GM10248 (cell line): ENCODE measurements around the gene CASQ2.

Experiments
- CTCF ChIA-PET: fragments of 300-600 bp; sonication (Branson Sonifier 250); formaldehyde crosslinking; extraction: SDS; loops from one replicate; lab custom pipeline; 2021; ENCODE audit warnings: antibody characterized with exemption; lab: Yijun Ruan, JAX
- POLR2A ChIA-PET: fragments of 350-650 bp; sonication (Branson Sonifier 250); formaldehyde crosslinking; extraction: SDS; loops from one replicate; lab custom pipeline; 2020; ENCODE audit warnings: antibody characterized with exemption; lab: Yijun Ruan, JAX
- DNase-seq: peaks from one replicate; pipeline ENCODE4 v3.0.0; 2012; ENCODE audit errors: extremely low spot score
- TF ChIP-seq, protein P1 (sequence below): IDR thresholded peaks from 2 replicates; pipeline ENCODE4 v1.5.1; 2012; ENCODE audit warnings: mild to moderate bottlenecking, low read depth; ENCODE audit errors: extremely low read depth, missing control alignments, control extremely low read depth

CASQ2 gene

DNA sequence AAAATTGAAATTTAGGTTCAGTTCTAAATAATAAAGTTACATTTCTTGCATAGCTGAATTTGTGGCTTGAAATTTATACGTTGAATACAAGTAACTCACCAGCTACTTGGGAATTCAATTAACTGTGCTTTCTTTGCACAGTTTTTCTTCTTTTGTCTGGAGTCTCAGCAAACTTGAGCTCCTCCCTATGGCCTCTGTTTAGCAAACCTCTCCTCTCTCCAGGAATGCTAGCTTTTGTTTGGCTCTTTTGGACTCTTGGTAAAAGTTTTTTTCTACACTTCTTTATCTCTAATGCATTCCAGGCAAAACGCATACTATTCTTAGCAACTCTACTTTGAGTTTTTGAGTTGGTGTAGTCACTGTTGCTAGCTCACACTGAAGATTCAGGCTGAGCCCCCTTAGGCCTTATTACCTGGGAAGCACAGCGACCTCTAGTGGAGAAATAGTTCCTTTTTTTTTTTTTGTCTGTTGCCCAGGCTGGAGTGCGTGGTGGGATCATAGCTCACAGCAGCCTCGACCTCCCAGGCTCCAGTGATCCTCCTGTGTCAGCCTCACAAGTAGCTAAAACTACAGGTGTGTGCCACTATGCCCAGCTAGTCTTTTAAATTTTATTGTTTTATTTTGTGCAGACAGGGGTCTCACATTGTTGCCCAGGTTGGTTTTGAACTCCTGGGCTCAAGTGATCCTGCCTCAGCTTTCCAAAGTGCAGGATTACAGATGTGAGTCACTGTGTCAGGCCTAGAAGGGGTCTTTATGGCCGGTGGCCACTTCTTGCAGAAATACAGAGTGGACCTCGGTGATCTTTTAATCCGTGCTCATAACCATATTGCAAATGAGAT lies 61.7 kb downstream of the CASQ2 start:
- ChIA-PET POLR2A (no interaction called here), CTCF (interaction anchor here (0.6 to 4.1 kb wide), 50 partner anchors 10 to 635 kb away, joined by 3 to 95 read pairs (median 6); no protein-coding TSS in a partner anchor)
- TF ChIP-seq, protein P1, sequence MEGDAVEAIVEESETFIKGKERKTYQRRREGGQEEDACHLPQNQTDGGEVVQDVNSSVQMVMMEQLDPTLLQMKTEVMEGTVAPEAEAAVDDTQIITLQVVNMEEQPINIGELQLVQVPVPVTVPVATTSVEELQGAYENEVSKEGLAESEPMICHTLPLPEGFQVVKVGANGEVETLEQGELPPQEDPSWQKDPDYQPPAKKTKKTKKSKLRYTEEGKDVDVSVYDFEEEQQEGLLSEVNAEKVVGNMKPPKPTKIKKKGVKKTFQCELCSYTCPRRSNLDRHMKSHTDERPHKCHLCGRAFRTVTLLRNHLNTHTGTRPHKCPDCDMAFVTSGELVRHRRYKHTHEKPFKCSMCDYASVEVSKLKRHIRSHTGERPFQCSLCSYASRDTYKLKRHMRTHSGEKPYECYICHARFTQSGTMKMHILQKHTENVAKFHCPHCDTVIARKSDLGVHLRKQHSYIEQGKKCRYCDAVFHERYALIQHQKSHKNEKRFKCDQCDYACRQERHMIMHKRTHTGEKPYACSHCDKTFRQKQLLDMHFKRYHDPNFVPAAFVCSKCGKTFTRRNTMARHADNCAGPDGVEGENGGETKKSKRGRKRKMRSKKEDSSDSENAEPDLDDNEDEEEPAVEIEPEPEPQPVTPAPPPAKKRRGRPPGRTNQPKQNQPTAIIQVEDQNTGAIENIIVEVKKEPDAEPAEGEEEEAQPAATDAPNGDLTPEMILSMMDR: peak; percentile 59
- DNase-seq: peak; percentile 51

DNA sequence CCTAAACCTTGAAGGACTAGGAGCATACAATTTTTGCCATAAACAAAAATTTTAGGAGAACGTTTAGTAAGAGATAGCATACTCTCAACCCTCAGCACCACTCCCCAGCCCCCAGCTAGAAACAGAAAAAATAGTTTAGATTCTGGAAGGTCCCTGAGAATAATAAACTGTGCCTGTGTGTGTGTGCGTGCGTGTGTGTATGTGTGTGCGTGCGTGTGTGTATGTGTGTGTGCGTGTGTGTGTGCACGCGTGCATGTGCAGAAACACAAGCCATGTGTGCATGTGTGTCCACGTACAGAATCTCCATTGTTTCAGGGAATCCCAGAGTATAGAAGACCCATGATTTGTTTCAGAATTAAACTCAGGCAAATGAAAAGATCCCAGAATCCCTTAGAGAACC lies 62.6 kb downstream of the CASQ2 start:
- ChIA-PET POLR2A (no interaction called here), CTCF (interaction anchor here (0.6 to 4.1 kb wide), 49 partner anchors 9 to 564 kb away, joined by 3 to 95 read pairs (median 6); partner anchors contain the start of gene VANGL1)
- DNase-seq: no peak
- TF ChIP-seq, protein P1: no peak

DNA sequence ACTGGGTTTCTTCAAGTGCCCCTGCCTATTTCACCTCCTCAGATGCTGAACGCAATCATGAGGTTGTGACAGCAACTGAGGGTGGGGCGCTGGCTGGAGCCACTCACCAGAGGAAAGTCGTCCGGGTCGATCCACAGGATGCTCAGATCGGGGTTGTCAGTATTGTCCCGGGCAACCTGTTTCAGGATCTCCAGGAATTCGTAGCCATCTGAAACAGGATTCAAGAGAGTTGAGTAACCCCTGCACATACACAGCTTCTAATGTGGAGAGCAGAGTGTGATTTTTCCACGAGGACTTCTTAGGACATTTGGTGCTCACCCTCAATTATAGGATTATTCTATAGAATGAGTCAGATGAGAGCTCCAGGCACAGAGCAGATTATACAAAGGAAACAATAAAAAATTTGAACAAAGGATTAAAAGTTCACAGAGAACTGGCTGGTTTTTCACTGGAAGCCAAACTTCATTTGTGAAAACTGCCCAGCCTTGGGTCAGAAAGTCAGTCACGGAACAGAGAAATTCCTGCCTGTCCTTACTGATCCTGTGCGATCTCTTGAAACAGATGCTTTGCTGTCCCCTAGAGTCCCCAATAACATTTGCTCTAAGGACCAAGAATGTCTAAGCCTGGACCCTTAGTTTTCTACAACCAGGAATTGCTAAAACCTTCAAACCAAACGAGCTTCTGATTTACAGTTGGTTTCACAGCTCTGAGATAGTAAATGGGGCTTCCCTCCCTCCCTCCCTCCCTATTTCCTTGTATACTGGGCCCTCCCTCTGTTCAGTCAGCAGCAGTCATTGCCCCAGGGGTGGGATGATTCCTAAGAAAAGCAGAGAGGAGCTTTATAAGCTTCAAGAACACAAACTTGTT lies 63.2 kb downstream of the CASQ2 start:
- CTCF ChIA-PET: interaction anchor here (0.7 to 4.1 kb wide), 19 partner anchors 11 to 111 kb away, joined by 3 to 95 read pairs (median 8); partner anchors contain the start of gene VANGL1
- TF ChIP-seq, protein P1: no peak
- POLR2A ChIA-PET: no interaction called here
- DNase-seq: no peak

DNA sequence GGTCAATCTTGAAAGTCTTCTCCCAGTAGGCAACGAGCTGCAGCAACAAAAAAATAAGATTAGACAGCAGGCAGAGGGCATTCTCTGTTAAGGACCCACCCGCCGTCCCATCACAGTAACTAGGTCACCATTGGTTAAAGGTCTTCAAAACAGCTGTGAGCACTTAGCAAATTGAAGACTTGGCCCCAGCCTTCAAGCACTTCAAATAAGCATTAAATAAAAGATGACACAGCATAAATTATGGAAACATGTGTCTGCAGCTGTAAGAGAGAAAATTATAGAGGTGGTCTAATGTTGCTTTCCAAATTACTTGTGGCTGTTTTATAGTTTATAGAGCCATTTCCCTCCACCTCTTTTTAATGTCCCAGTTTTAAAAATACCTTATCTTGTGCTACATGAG lies 65.6 kb downstream of the CASQ2 start:
- TF ChIP-seq, protein P1: no peak
- POLR2A ChIA-PET: no interaction called here
- CTCF ChIA-PET: interaction anchor here (1.0 to 1.3 kb wide), 2 partner anchors 10 to 94 kb away, joined by 3 to 9 read pairs; no protein-coding TSS in a partner anchor
- no peak for DNase-seq

DNA sequence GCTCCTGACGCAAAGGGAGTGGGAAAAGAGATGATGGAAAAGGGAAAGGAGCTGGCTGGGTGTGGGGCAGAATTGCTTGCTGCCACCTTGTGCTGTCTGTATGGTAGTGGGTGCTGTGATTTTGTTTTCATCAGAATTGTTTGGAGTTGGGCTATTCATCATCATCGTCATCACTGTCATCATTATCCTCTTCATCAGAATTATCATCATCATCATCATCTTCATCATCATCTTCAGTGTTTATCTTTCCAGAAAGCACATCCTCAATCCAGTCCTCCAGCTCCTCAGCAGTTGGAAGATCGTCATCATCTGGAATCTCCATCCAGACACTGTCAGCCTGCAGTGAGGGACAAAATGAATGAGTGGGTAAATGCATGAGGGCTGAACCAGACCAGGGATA lies 67.4 kb downstream of the CASQ2 start:
- ChIA-PET POLR2A (no interaction called here), CTCF (interaction anchor here (1.2 kb wide), 1 partner anchor 70 kb away, joined by 3 read pairs; no protein-coding TSS in a partner anchor)
- DNase-seq: no peak
- TF ChIP-seq, protein P1: no peak

DNA sequence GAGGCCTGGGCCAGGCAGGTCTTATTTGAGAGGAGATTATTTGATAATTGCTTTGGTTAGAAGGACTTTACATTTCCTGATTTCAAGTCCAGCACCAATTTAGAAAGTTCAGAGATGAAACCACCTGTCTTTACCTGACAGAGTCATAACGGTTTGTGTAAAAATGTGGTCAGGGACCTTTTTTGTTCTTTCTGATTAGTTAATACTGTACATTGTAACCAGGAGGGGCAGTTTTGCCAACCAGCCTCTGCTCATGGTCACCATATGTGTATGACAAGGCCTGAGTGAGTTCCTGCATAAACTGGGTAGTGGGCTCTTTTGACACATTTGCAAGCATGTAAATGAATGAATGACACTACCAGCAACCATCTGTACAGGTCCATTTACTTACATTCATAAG lies 70.9 kb downstream of the CASQ2 start:
- POLR2A ChIA-PET: no interaction called here
- no peak for DNase-seq
- TF ChIP-seq, protein P1: no peak
- CTCF ChIA-PET: no interaction called here
